Measurements from ENCODE around the gene RPS6KA2.

Gene RPS6KA2

DNA sequence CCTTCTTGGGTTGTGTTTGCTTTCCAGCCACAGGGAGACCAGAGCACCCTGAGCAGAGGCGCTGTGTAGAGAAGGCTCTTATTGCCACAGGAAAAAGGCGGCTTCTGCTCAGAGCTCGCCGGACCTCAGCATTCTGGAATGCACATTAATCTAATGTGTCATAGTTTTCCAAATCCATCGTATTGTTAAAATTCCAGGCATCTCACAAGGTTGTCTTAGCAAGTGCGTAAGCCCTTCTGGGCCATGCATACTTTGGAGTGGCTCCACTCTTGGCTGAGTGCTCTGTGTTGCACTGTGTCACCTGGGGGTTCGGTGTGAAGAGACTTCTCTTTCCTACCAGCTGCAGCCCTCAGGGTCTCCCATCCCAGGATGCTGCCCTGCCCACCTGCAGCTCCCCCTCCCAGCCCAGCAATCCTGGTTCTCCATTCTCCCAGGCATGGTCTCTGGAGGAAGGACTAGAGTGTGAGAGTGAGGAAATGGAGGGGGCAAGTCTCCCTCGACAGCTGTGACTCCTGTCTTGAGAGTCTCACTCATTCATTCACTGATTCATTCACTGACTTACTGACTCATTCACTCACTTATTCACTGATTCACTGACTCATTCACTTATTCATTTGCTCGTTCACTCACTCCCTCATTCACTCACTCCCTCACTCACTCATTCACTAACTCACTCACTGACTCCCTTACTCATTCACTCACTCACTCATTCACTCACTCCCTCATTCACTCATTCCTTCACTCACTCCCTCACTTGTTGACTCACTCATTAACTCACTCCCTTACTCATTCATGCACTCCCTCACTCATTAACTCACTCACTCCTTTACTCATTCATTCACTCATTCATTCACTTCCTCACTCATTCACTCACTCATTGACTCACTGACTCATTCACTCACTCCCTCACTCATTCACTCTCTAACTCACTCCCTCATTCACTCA is 160.6 kb downstream of the RPS6KA2 start:
- DNase-seq (ENCODE audit: low read depth in 2 of 2) = no peak

- DNase-seq (ENCODE audit: low read depth in 2 of 2) = no peak
Measured at GRCh38 chr6:166465671-166466087, 161.4 kb downstream of the RPS6KA2 start.

DNA sequence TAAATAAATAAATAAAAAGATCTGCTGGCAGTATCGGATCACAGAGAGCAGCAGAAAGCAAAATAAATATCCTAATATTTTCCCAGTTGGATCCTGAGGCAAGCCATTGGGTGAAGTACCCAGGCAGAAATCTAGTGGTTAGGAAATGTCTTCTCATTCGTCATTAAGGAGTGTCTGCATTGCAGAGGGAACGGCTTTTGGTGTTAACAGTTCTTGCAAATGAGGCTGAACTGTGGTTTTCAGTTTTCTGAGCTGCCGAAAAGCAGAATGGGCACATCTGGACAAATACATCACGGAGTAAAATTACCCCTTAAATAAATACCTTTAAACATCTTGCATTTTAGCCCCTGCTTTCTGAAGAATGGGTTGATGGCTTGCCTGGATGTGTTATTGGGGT is 162.1 kb downstream of the RPS6KA2 start:
- no peak for DNase-seq (ENCODE audit: low read depth in 2 of 2)

DNA sequence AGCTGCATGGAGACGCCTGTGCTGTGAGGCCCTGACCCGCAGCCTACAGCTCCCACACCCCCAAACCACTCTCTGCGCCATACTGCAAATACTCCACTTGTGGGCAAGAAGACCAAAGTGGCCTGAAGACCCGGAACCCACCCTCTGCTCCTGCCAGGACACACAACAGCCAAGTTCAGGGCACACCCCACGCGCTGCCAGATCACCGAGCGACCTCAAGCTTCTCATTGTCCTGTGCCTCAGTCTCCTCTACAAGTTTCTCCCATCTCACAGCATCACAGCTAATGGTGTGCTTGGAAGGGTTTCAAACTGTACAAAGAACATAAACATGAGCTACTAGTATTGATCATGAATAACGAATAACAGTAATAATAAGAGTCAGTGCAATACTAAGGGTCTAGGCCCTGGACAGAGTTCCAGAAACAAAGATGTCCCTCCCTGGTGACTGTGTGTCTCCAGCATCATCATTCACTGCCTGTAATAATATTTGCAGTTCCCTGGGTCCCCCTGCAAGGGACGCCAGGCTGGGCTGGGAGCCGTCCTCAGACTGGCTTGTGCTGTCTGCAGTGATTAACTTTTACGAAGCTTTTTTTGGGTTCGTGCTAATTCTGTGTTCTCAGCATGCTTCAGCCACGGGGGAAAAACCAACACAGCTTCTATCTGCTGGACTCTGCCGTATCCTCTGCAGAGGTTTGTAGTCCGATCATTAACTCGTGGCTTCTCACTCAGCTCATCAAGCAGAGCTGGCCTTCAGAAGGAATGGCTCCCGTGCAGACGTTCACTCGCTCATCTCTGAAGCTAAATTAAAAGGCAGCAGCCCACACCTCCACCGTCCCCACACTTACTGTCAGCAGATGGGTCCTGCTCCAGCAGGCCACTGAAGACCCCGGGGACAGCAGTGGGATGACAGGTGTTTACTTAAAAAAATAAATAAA is 162.7 kb downstream of the RPS6KA2 start:
- no peak for DNase-seq (ENCODE audit: low read depth in 2 of 2)

DNA sequence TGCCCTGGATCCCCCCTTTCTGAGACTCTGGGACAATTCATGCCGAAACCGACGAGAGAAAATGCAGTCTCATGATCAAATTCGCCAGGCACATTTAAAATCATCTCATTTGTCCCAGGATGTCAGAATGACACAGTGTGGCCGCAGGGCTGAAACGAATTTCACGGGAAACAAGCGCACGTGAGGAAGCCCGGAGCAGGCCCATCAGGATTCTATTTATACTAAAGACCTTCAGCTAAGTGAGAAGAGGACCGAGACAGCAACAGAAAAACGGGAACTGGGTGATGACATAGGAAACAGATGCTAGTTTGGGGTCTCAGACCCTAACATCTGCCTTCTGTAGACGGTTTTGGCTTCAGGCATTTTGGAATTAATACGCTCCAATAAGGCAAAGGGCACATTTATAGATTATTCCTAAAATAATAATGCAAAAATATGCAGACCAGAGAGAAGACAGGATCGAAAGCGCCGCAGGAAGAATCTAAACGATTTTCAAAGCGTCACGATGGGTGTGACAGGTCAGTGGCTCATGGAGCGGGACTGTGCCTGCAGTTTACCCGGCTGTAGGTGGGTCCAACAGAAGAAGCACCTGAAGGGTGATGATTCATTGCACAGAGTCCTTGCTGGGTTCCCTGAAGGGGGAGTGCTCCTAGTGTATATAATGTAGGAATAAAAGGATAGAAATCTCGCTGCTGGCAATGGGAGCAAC is 163.5 kb downstream of the RPS6KA2 start:
- no peak for DNase-seq (ENCODE audit: low read depth in 2 of 2)

GRCh38 chr6:166462461-166463135 is 164.5 kb downstream of the RPS6KA2 start:
- DNase-seq (ENCODE audit: low read depth in 2 of 2) = no peak

GRCh38 chr6:166461821-166462460 is 165.1 kb downstream of the RPS6KA2 start:
- no peak for DNase-seq (ENCODE audit: low read depth in 2 of 2)

- no peak for DNase-seq (ENCODE audit: low read depth in 2 of 2)
Measured at GRCh38 chr6:166460473-166461437, 166.3 kb downstream of the RPS6KA2 start.

DNA sequence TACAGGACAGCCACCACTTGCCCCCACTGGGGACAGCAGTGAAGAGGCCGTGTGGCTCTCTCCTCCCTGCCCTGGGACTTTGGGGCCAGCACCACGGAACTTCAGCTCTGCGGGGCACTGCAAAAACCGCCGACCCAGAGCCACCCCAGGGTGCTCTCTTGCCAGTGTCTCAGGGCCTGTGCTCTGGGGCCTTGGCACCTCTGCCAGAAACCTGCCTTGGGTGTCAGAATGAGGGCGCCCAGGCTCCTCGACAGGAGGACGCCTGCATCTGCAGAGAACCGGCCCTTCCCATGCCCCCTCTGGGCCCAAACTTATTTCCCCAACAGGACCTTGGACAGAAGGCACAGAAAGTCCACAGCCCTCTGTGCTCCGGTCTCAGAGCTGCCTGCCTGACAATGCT is 167.1 kb downstream of the RPS6KA2 start:
- DNase-seq (ENCODE audit: low read depth in 2 of 2) = no peak

- no peak for DNase-seq (ENCODE audit: low read depth in 2 of 2)
Measured at GRCh38 chr6:166459272-166459671, 167.8 kb downstream of the RPS6KA2 start.

DNA sequence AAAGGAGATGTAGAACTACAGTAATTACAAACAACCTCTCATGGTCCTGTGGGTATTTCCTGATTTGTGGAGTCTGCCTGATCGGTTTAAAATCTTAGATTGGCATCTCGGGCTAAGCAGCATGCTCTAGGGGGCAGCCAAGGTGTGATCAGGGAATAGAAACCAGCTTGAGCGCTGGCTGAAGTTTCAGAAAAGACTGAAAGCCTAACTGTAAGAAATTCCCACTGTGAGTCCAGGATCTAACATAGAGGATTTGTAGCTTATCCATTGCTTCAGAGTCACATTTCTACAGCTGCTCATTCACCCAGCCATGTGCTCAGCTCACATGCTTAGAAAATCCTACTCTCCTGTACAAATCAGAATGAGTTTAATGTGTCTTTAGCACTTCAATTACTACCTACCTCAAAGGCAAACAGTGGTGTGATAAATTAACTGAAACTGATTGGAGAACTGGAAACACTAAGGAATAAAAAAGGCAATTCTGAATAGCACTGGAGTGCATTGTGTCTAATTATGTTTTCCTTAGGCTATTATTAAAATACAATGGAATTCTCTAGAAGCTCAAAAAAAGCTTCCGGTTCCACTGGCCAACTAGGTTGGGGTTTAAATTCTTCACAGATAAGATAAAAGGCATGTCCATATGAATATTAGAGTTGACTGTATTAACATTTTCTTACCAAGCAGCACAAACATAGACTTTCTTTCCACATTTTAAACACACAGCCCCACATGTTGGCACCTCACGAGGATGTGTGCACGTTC is 170.5 kb downstream of the RPS6KA2 start:
- no peak for DNase-seq (ENCODE audit: low read depth in 2 of 2)

DNA sequence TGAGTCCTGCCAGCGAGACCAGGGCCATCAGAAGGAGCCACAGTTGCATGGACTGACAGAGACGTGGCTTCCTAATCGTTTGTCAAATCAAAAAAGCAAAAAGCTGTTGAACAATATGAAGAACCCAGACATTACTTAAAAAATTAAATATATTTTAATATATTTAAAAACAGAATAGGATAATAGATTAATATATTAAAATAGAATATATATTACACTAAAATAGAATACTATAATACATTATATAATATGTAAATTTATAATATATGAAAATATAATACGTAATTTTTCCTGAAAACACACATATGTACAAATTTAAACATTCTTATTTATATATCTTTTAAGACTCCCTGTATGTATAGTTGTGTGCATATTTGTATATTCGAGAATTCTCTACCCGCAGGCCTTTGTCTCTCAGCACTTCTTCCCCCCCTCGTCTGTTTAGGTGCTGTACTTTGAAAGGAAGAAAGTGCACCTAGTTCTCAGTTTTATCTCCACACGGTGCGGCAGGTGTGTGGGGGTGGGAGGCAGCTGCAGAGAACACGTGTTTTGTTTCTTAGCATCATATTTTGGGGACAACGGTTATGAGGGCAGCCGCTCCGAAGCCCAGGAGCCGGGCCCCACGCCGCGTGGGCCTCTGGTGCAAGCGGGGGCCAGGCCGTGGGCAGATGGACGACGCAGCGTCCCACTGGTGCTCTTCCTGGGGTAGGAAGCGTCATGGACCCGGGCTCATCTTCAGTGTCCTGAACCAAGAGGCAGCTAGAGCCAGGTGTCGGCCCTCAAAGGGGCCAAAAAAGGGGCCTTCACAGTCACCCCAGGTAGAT is 172.1 kb downstream of the RPS6KA2 start:
- no peak for DNase-seq (ENCODE audit: low read depth in 2 of 2)

DNA sequence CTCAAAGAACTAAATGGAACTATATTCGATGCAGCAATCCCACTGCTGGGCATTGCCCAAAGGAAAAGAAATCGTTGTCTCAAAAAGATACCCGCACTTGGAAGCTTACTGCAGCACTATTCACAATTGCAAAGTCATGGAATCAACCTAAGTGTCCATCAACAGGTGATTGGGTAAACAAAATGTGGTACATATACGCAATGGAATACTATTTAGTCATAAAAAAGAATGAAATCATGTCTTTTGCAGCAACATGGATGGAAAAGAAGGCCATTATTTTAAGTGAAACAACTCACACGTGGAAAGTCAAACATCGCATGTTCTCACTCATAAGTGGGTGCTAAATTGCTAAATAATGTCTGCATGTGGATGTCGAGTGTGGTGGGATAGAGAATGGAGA is 173.4 kb downstream of the RPS6KA2 start:
- no peak for DNase-seq (ENCODE audit: low read depth in 2 of 2)

GRCh38 chr6:166450167-166450873 is 176.7 kb downstream of the RPS6KA2 start:
- no peak for DNase-seq (ENCODE audit: low read depth in 2 of 2)

DNA sequence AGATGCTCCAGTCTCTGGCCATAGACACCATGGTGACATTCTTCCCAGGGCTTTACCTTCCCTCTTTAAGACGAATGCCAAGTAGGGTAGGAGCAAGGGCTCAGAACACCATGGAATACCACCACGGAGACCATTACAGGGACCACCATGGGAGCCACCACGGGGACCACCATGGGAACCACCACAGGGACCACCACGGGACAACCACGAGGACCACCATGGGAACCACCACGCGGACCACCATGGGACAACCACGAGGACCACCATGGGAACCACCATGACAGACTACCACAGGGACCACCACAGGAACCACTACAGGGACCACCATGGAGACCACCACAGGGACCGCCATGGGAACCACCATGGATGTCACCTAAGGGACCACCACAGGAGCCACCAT is 177.4 kb downstream of the RPS6KA2 start:
- no peak for DNase-seq (ENCODE audit: low read depth in 2 of 2)

DNA sequence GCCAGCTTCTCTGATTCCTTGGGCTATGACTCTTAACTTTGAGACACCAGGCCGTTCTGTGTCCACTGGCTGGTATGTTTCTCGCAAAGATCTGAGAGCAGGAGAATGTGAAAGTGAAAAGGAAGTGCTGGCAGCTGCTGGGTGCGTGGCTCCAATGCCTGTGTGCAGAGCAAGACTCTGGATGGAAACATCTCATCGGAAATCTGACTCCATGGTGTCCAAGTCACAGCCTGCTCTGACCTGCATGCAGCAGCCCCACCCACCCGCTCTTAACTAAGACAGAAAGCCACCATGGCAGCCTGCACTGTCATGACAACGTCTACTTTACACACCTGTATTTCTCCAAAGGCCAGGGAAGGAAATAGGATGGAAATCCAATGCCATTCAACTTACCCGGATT is 178.0 kb downstream of the RPS6KA2 start:
- DNase-seq (ENCODE audit: low read depth in 2 of 2) = no peak

- DNase-seq (ENCODE audit: low read depth in 2 of 2) = no peak
Measured at GRCh38 chr6:166448432-166448831, 178.6 kb downstream of the RPS6KA2 start.

Data from stimulated activated CD8-positive, alpha-beta memory T cell treated with anti-CD3 and anti-CD28 coated beads, Interleukin-7, amount 100 ng/mL, for 4 hours (primary cell).